Measurements from ENCODE around the gene PACRG.

The PACRG gene

GRCh38 chr6:163188746-163189145 is 461.0 kb downstream of the PACRG start:
- Histone ChIP-seq H3K9me3 (ENCODE audit: control insufficient read depth in 1 of 2, low read length in 2 of 2) (no peaks in the 10 kb centered on the region), H3K36me3 (ENCODE audit: control insufficient read depth in 1 of 2, insufficient read depth in 2 of 2, low read length in 2 of 2) (no peaks in the 10 kb centered on the region), H3K27ac (ENCODE audit: low read depth, low read length) (no peak overlapping the region), H3K4me1 (ENCODE audit: control insufficient read depth in 1 of 2, insufficient read depth in 2 of 2, low read length in 2 of 2) (no peaks in the 10 kb centered on the region), H3K4me3 (ENCODE audit: low read depth in 1 of 2, low read length in 2 of 2) (no peak overlapping the region), H3K9ac (ENCODE audit: low read depth in 1 of 2, low read length in 2 of 2) (no peak overlapping the region), H3K27me3 (ENCODE audit: control insufficient read depth in 1 of 2, insufficient read depth in 2 of 2, low read length in 2 of 2) (no peaks in the 10 kb centered on the region)

- H3K9me3 ChIP-seq (ENCODE audit: control insufficient read depth in 1 of 2, low read length in 2 of 2) = no peaks in the 10 kb centered on the region
- H3K4me3 ChIP-seq (ENCODE audit: low read depth in 1 of 2, low read length in 2 of 2) = no peak overlapping the region
- no peak overlapping the region for H3K9ac ChIP-seq (ENCODE audit: low read depth in 1 of 2, low read length in 2 of 2)
- no peaks in the 10 kb centered on the region for H3K36me3 ChIP-seq (ENCODE audit: control insufficient read depth in 1 of 2, insufficient read depth in 2 of 2, low read length in 2 of 2)
- no peaks in the 10 kb centered on the region for H3K27me3 ChIP-seq (ENCODE audit: control insufficient read depth in 1 of 2, insufficient read depth in 2 of 2, low read length in 2 of 2)
- no peaks in the 10 kb centered on the region for H3K4me1 ChIP-seq (ENCODE audit: control insufficient read depth in 1 of 2, insufficient read depth in 2 of 2, low read length in 2 of 2)
- no peak overlapping the region for H3K27ac ChIP-seq (ENCODE audit: low read depth, low read length)
Observed at GRCh38 chr6:163189609-163190008, 461.8 kb downstream of the PACRG start.

- Histone ChIP-seq H3K9ac (ENCODE audit: low read depth in 1 of 2, low read length in 2 of 2) (no peak overlapping the region), H3K27me3 (ENCODE audit: control insufficient read depth in 1 of 2, insufficient read depth in 2 of 2, low read length in 2 of 2) (no peaks in the 10 kb centered on the region), H3K4me3 (ENCODE audit: low read depth in 1 of 2, low read length in 2 of 2) (no peak overlapping the region), H3K9me3 (ENCODE audit: control insufficient read depth in 1 of 2, low read length in 2 of 2) (no peaks in the 10 kb centered on the region), H3K36me3 (ENCODE audit: control insufficient read depth in 1 of 2, insufficient read depth in 2 of 2, low read length in 2 of 2) (no peaks in the 10 kb centered on the region), H3K4me1 (ENCODE audit: control insufficient read depth in 1 of 2, insufficient read depth in 2 of 2, low read length in 2 of 2) (no peaks in the 10 kb centered on the region), H3K27ac (ENCODE audit: low read depth, low read length) (no peak overlapping the region)
Observed at GRCh38 chr6:163190786-163191185, 463.0 kb downstream of the PACRG start.

- H3K4me3 ChIP-seq (ENCODE audit: low read depth in 1 of 2, low read length in 2 of 2) = no peak overlapping the region
- no peaks in the 10 kb centered on the region for H3K27me3 ChIP-seq (ENCODE audit: control insufficient read depth in 1 of 2, insufficient read depth in 2 of 2, low read length in 2 of 2)
- H3K9me3 ChIP-seq (ENCODE audit: control insufficient read depth in 1 of 2, low read length in 2 of 2) = no peaks in the 10 kb centered on the region
- H3K9ac ChIP-seq (ENCODE audit: low read depth in 1 of 2, low read length in 2 of 2) = no peak overlapping the region
- H3K4me1 ChIP-seq (ENCODE audit: control insufficient read depth in 1 of 2, insufficient read depth in 2 of 2, low read length in 2 of 2) = no peaks in the 10 kb centered on the region
- H3K36me3 ChIP-seq (ENCODE audit: control insufficient read depth in 1 of 2, insufficient read depth in 2 of 2, low read length in 2 of 2) = no peaks in the 10 kb centered on the region
- no peak overlapping the region for H3K27ac ChIP-seq (ENCODE audit: low read depth, low read length)
Observed at GRCh38 chr6:163191704-163192537, 464.1 kb downstream of the PACRG start.

- H3K36me3 ChIP-seq (ENCODE audit: control insufficient read depth in 1 of 2, insufficient read depth in 2 of 2, low read length in 2 of 2) = no peaks in the 10 kb centered on the region
- no peaks in the 10 kb centered on the region for H3K27me3 ChIP-seq (ENCODE audit: control insufficient read depth in 1 of 2, insufficient read depth in 2 of 2, low read length in 2 of 2)
- no peak overlapping the region for H3K27ac ChIP-seq (ENCODE audit: low read depth, low read length)
- no peak overlapping the region for H3K9ac ChIP-seq (ENCODE audit: low read depth in 1 of 2, low read length in 2 of 2)
- no peaks in the 10 kb centered on the region for H3K4me1 ChIP-seq (ENCODE audit: control insufficient read depth in 1 of 2, insufficient read depth in 2 of 2, low read length in 2 of 2)
- H3K9me3 ChIP-seq (ENCODE audit: control insufficient read depth in 1 of 2, low read length in 2 of 2) = no peaks in the 10 kb centered on the region
- H3K4me3 ChIP-seq (ENCODE audit: low read depth in 1 of 2, low read length in 2 of 2) = no peak overlapping the region
Observed at GRCh38 chr6:163192591-163192990, 464.8 kb downstream of the PACRG start.

GRCh38 chr6:163193326-163193725 is 465.6 kb downstream of the PACRG start:
- H3K9me3 ChIP-seq (ENCODE audit: control insufficient read depth in 1 of 2, low read length in 2 of 2) = no peaks in the 10 kb centered on the region
- H3K36me3 ChIP-seq (ENCODE audit: control insufficient read depth in 1 of 2, insufficient read depth in 2 of 2, low read length in 2 of 2) = no peaks in the 10 kb centered on the region
- no peaks in the 10 kb centered on the region for H3K4me1 ChIP-seq (ENCODE audit: control insufficient read depth in 1 of 2, insufficient read depth in 2 of 2, low read length in 2 of 2)
- no peak overlapping the region for H3K4me3 ChIP-seq (ENCODE audit: low read depth in 1 of 2, low read length in 2 of 2)
- no peak overlapping the region for H3K27ac ChIP-seq (ENCODE audit: low read depth, low read length)
- no peak overlapping the region for H3K9ac ChIP-seq (ENCODE audit: low read depth in 1 of 2, low read length in 2 of 2)
- no peaks in the 10 kb centered on the region for H3K27me3 ChIP-seq (ENCODE audit: control insufficient read depth in 1 of 2, insufficient read depth in 2 of 2, low read length in 2 of 2)

- Histone ChIP-seq H3K9ac (ENCODE audit: low read depth in 1 of 2, low read length in 2 of 2) (no peak overlapping the region), H3K9me3 (ENCODE audit: control insufficient read depth in 1 of 2, low read length in 2 of 2) (no peaks in the 10 kb centered on the region), H3K4me1 (ENCODE audit: control insufficient read depth in 1 of 2, insufficient read depth in 2 of 2, low read length in 2 of 2) (no peaks in the 10 kb centered on the region), H3K27me3 (ENCODE audit: control insufficient read depth in 1 of 2, insufficient read depth in 2 of 2, low read length in 2 of 2) (no peaks in the 10 kb centered on the region), H3K36me3 (ENCODE audit: control insufficient read depth in 1 of 2, insufficient read depth in 2 of 2, low read length in 2 of 2) (no peaks in the 10 kb centered on the region), H3K4me3 (ENCODE audit: low read depth in 1 of 2, low read length in 2 of 2) (no peak overlapping the region), H3K27ac (ENCODE audit: low read depth, low read length) (no peak overlapping the region)
Observed at GRCh38 chr6:163195721-163196691, 468.2 kb downstream of the PACRG start.

GRCh38 chr6:163197839-163198238 is 470.1 kb downstream of the PACRG start:
- H3K27ac ChIP-seq (ENCODE audit: low read depth, low read length) = no peak overlapping the region
- H3K9ac ChIP-seq (ENCODE audit: low read depth in 1 of 2, low read length in 2 of 2) = no peak overlapping the region
- no peak overlapping the region for H3K4me3 ChIP-seq (ENCODE audit: low read depth in 1 of 2, low read length in 2 of 2)
- no peaks in the 10 kb centered on the region for H3K27me3 ChIP-seq (ENCODE audit: control insufficient read depth in 1 of 2, insufficient read depth in 2 of 2, low read length in 2 of 2)
- no peaks in the 10 kb centered on the region for H3K4me1 ChIP-seq (ENCODE audit: control insufficient read depth in 1 of 2, insufficient read depth in 2 of 2, low read length in 2 of 2)
- no peaks in the 10 kb centered on the region for H3K9me3 ChIP-seq (ENCODE audit: control insufficient read depth in 1 of 2, low read length in 2 of 2)
- no peaks in the 10 kb centered on the region for H3K36me3 ChIP-seq (ENCODE audit: control insufficient read depth in 1 of 2, insufficient read depth in 2 of 2, low read length in 2 of 2)

- Histone ChIP-seq H3K4me3 (ENCODE audit: low read depth in 1 of 2, low read length in 2 of 2) (no peak overlapping the region), H3K27ac (ENCODE audit: low read depth, low read length) (no peak overlapping the region), H3K27me3 (ENCODE audit: control insufficient read depth in 1 of 2, insufficient read depth in 2 of 2, low read length in 2 of 2) (no peaks in the 10 kb centered on the region), H3K4me1 (ENCODE audit: control insufficient read depth in 1 of 2, insufficient read depth in 2 of 2, low read length in 2 of 2) (no peaks in the 10 kb centered on the region), H3K9me3 (ENCODE audit: control insufficient read depth in 1 of 2, low read length in 2 of 2) (no peaks in the 10 kb centered on the region), H3K9ac (ENCODE audit: low read depth in 1 of 2, low read length in 2 of 2) (no peak overlapping the region), H3K36me3 (ENCODE audit: control insufficient read depth in 1 of 2, insufficient read depth in 2 of 2, low read length in 2 of 2) (no peaks in the 10 kb centered on the region)
Observed at GRCh38 chr6:163198396-163198795, 470.6 kb downstream of the PACRG start.

- H3K9ac ChIP-seq (ENCODE audit: low read depth in 1 of 2, low read length in 2 of 2) = no peak overlapping the region
- H3K4me1 ChIP-seq (ENCODE audit: control insufficient read depth in 1 of 2, insufficient read depth in 2 of 2, low read length in 2 of 2) = no peaks in the 10 kb centered on the region
- no peak overlapping the region for H3K4me3 ChIP-seq (ENCODE audit: low read depth in 1 of 2, low read length in 2 of 2)
- H3K36me3 ChIP-seq (ENCODE audit: control insufficient read depth in 1 of 2, insufficient read depth in 2 of 2, low read length in 2 of 2) = no peaks in the 10 kb centered on the region
- H3K27ac ChIP-seq (ENCODE audit: low read depth, low read length) = no peak overlapping the region
- no peaks in the 10 kb centered on the region for H3K27me3 ChIP-seq (ENCODE audit: control insufficient read depth in 1 of 2, insufficient read depth in 2 of 2, low read length in 2 of 2)
- peaks cover 0 to under 1% of the 10 kb centered on the region in 2 donors for H3K9me3 ChIP-seq (ENCODE audit: control insufficient read depth in 1 of 2, low read length in 2 of 2)
Observed at GRCh38 chr6:163199371-163199770, 471.6 kb downstream of the PACRG start.
